ENCODE results near the gene NUP210. TPM values are rescaled to one million over a fixed set of nuclear protein-coding genes. Genes with fewer than 3 reads are reported as not detected.

NUP210 gene
- total RNA-seq, 4 donors from 2014 or later: 3.2 to 9.1 (median 4.1) TPM

DNA sequence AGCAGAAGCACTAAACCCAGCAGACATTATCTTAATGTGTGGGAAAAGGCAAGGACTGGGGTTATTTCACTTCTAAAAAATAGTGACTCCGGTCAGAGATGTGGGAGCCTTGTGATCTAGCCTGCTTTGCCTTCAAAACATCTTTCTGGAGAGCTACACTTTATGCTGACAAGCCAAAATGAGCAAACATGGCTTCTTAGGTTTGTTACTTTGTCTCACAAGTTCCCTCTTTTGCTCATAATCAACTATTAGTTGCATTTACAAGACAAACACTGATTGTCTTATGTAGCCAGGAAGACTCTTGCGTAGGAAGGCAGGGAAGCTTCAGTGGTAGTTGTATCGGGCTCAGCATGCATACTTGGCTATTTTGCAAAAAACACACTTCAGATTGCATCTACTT is 129.2 kb downstream of the NUP210 start:
- TF ChIP-seq, protein P1, sequence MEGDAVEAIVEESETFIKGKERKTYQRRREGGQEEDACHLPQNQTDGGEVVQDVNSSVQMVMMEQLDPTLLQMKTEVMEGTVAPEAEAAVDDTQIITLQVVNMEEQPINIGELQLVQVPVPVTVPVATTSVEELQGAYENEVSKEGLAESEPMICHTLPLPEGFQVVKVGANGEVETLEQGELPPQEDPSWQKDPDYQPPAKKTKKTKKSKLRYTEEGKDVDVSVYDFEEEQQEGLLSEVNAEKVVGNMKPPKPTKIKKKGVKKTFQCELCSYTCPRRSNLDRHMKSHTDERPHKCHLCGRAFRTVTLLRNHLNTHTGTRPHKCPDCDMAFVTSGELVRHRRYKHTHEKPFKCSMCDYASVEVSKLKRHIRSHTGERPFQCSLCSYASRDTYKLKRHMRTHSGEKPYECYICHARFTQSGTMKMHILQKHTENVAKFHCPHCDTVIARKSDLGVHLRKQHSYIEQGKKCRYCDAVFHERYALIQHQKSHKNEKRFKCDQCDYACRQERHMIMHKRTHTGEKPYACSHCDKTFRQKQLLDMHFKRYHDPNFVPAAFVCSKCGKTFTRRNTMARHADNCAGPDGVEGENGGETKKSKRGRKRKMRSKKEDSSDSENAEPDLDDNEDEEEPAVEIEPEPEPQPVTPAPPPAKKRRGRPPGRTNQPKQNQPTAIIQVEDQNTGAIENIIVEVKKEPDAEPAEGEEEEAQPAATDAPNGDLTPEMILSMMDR (IDR thresholded peaks at IDR 0.05): no peak
- ATAC-seq (ENCODE audit: low FRiP score) (no peak), DNase-seq (ENCODE audit: low spot score) (no peak)

DNA sequence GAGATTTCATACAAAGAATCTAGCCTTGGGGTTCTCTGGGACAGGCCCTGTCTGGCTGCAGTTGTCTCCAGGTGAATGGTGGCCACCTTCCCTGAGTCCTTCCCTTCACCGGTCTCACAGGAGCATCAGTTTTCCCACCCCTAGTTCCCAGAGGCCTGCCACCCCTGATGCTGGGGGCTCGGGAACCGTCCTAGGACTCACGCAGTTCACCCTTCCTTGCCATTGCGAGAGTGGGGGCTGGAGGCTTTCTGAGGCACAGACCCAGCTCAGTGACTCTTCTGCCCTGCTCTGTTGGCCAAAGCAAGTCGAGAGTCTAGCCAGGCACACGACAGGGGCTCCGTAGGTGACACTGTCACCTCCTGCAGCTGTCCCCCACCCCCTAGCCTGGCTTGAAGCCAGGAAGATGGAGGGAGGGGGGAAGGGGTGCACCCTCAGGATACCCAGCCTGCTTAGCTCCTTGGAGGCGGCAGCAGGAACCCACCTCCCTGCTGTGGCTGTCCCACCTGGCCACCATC is 130.3 kb downstream of the NUP210 start:
- no peak for DNase-seq (ENCODE audit: low spot score)
- TF ChIP-seq, protein P1 (IDR thresholded peaks at IDR 0.05): no peak
- ATAC-seq (ENCODE audit: low FRiP score): no peak

DNA sequence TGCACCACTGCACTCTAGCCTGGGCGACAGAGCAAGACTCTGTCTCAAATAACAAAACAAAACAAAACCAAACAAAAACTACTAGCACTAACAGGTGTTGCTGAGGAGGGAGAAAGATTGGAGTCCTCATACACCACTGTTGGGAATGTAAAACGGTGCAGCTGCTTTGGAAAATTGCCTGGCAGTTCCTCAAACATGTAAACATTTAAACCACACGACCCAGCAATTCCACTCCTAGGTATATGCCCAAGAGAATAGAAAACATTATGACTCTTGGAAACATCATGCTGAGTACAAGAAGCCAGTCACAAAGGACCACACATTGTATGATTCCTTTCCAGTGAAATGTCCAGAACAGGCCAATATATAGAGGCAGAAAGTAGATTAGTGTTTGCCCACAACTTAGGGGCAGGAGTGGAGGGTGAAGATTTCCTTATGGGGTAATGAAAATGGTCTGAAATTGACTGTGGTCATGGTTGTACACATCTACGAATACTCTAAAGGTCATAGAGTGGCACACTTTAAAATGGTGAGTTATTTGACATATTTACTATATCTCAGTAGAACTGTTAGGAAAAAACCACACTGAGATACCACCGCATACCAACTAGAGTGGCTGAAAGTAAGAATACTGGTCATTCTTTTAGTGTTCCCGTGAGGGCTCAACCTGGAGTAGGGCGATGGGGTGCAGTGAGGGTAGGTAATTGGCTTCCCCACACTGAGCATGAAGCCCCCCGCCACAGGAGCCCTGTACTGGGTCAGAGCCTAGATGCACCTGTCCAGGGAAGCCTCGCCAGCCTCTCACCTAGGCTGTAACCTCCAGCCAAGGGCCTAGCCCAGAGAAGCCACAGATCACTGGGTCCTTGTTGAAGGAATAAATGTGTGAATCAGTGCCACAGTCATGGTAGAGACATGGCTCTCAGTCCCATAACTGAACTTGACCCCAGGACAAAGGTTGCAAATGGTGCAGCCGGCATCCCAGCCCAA is 131.1 kb downstream of the NUP210 start:
- TF ChIP-seq, protein P1 (IDR thresholded peaks at IDR 0.05): no peak
- ATAC-seq (ENCODE audit: low FRiP score): no peak

DNA sequence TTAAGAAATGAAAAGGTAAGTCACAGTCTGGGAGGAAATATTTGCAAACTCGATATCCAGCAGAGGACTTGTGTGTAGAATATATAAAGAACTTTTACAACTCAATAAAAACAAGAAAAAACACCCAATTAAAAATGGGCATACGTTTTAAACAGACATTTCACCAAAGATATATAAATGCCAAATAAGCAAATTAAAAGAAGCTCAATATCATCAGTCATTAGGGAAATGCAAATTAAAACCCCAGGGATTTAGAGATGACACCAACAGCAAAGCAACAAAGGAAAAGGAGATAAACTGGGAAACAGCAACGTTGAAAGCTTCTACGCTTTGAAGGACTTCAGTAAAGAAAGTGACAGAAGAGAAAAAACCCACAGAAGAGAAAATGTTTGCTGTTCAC is 132.3 kb downstream of the NUP210 start:
- ATAC-seq (ENCODE audit: low FRiP score) (no peak), DNase-seq (ENCODE audit: low spot score) (no peak)
- TF ChIP-seq, protein P1 (IDR thresholded peaks at IDR 0.05): no peak

More for the DNA sequence above, 131.1 kb downstream of the NUP210 start:
- no peak for DNase-seq (ENCODE audit: low spot score)

DNA sequence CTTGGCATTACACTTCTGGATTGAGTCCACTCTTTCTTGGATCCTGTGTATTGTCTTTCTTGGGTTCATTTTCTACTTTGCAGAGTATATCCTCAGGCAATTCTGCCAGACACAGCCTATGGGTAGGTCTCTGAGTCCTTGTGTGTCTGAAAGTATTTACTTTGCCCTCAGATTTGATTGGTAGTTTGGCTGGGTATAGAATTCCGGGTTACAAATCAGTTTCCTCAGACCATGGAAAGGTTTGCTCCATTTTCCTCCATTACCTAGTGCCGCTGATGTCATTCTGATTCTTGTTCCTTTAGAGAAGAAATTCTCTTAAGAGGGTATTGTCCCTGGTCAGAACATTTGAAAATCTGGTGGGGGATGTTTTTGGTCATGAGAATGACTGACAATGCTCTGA is 133.2 kb downstream of the NUP210 start:
- ATAC-seq (ENCODE audit: low FRiP score) (no peak), DNase-seq (ENCODE audit: low spot score) (no peak)
- TF ChIP-seq, protein P1 (IDR thresholded peaks at IDR 0.05): no peak

DNA sequence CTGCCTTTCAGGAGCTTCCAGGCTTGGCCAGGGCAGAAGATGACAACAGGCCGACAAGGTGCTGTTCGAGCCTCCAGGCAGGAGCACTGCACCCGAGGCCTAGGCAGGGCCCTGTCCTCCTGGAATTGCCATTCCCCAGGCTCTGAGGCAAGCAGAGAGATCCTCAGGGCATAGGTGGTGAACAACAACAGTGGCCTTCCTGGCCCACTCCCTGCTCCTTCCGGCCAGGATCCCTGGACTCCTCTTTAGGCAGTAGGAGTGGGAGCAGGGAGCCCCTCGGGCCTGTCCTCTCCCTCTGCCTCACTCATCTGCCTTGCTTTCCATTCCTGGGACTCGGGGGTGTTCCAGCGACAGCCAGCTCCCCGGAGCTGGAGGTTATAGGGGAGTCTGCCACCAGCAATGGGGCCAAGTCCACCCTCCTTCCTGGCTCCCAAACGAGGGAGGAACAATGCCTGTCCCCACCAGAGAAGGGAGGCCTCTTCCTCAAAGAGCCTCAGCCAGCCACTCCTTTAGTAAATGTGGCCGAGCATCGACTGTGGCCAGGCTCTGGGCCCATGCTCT is 135.0 kb downstream of the NUP210 start:
- no peak for DNase-seq (ENCODE audit: low spot score)
- TF ChIP-seq, protein P1 (IDR thresholded peaks at IDR 0.05): no peak

More for the DNA sequence above, 135.0 kb downstream of the NUP210 start:
- ATAC-seq (ENCODE audit: low FRiP score): no peak
